HEK293 (cell line): ENCODE data around the gene SENP7.

ENCODE experiments used
- CTCF ChIP-seq: fragments of 450-650 bp; formaldehyde crosslinking; IDR thresholded peaks from 2 replicates; pipeline ENCODE4 v1.5.1; 2016; ENCODE audit warnings: missing biosample characterization, missing genetic modification characterization
- ZBTB7A ChIP-seq: fragments of 450-650 bp; formaldehyde crosslinking; IDR thresholded peaks from 2 replicates; pipeline ENCODE4 v1.5.1; 2016; ENCODE audit warnings: low read depth, missing biosample characterization, missing genetic modification characterization
- ZNF610 ChIP-seq: fragments of 450-650 bp; formaldehyde crosslinking; IDR thresholded peaks from 2 replicates; pipeline ENCODE4 v1.5.1; 2016; ENCODE audit warnings: missing biosample characterization, missing genetic modification characterization, borderline replicate concordance
- ZNF785 ChIP-seq: fragments of 450-650 bp; formaldehyde crosslinking; IDR thresholded peaks from 2 replicates; pipeline ENCODE4 v1.5.1; 2016; ENCODE audit warnings: missing biosample characterization, missing genetic modification characterization
- ZSCAN30 ChIP-seq: fragments of 450-650 bp; IDR thresholded peaks from 2 replicates; pipeline ENCODE4 v1.5.1; 2018; ENCODE audit warnings: missing biosample characterization, mild to moderate bottlenecking, missing genetic modification characterization, moderate library complexity

- no peak for TF ChIP-seq ZNF785 (tag by site-specific recombination)
- no peak for TF ChIP-seq CTCF
- TF ChIP-seq ZBTB7A (tag by site-specific recombination) = no peak
- TF ChIP-seq ZSCAN30 (tag by site-specific recombination) = no peak
- TF ChIP-seq ZNF610 = no peak
Observed at GRCh38 chr3:101495552-101495951, 17.5 kb downstream of the SENP7 start.
